IMR-90 (cell line): ENCODE results near the gene ATP8B3.

ENCODE experiments used
- CTCF ChIP-seq: conservative IDR thresholded peaks from 2 replicates; pipeline ENCODE4 v1.5.1; 2012; ENCODE audit warnings: mild to moderate bottlenecking, low read depth, low read length, improper control_type of control experiment
- POLR2A ChIP-seq: IDR thresholded peaks from 2 replicates; pipeline ENCODE4 v1.6.1; 2012; ENCODE audit warnings: mild to moderate bottlenecking, low read depth, low read length
- SMC3 ChIP-seq: fragments of 150-350 bp; IDR thresholded peaks from 2 replicates; pipeline ENCODE4 v1.6.1; 2016; ENCODE audit warnings: low read depth, mild to moderate bottlenecking, antibody characterized with exemption, low read length, moderate library complexity

GRCh38 chr19:1736280-1736679 lies 75.8 kb downstream of the ATP8B3 start:
- TF ChIP-seq CTCF = no peak
- TF ChIP-seq POLR2A = no peak
- no peak for TF ChIP-seq SMC3
